ENCODE data around the gene STX11. TPM values are rescaled to one million over a fixed set of nuclear protein-coding genes. Genes with fewer than 3 reads are reported as not detected.

STX11 gene
- total and polyA plus RNA-seq, 2 of the 13 experiments (the other 11 are each of a cell fraction or from before 2014, with no cell fraction given), result 0.03 TPM; not detected in 1

DNA sequence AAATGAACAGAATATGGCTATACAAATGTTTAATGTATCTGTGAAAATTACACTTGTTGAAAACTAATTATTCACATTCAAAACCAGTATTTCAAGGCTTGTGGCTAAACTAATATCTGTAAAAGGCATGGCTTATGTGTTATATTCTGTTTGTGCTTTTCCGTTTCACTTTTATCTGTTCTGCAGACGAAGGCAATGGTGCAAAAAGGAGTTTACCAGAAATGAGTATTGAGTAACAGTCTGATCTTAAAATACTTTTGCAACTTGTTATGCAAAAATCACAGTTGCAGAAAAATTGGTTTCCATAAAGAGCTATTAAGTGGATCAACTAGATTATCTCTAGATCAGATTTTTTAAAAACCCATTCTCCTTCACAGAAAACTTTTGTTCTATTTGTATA is 9.4 kb upstream of the STX11 start:
- Histone ChIP-seq H3K4me2 (ENCODE audit: low read depth, low read length) (no peak overlapping the region), H3K9ac (ENCODE audit: insufficient read depth, low read depth, low read length) (no peak overlapping the region), H4K20me1 (ENCODE audit: insufficient read depth, low read length) (no peaks in the 10 kb centered on the region), H3K36me3 (replicated peaks in 1 of 2; ENCODE audit: control insufficient read depth in 1 of 2, insufficient read depth in 2 of 2, low read length in 2 of 2) (no peaks in the 10 kb centered on the region), H3K79me2 (ENCODE audit: insufficient read depth, low read length) (no peaks in the 10 kb centered on the region), H3K9me3 (ENCODE audit: low read length) (no peaks in the 10 kb centered on the region), H2AFZ (ENCODE audit: low read length) (no peak overlapping the region), H3K27ac (ENCODE audit: extremely low read length, insufficient read depth, low read length) (no peak overlapping the region), H3K4me1 (ENCODE audit: insufficient read depth, low read length) (0 out of 2 replicates have a peak, but pooled peaks cover 8% of the 10 kb centered on the region), H3K4me3 (replicated peaks in 1 of 3; ENCODE audit: insufficient read depth in 1 of 3, low read depth in 2 of 3, low read length in 3 of 3) (no peak overlapping the region), H3K27me3 (ENCODE audit: control insufficient read depth in 1 of 2, insufficient read depth in 2 of 2, low read length in 2 of 2) (0 out of 5 replicates have a peak, but pooled peaks cover 0 to 1% of the 10 kb centered on the region in 2 experiments)
- 24% methylated on average over 2 of the region's 2 CpGs for WGBS (ENCODE audit: low lambda C conversion rate)
- CTCF ChIA-PET (ENCODE audit: low intra/inter-chr PET ratio, low total read pairs), result no interaction called here
- ATAC-seq (no peak), FAIRE-seq (no peak), DNase-seq (ENCODE audit: low spot score) (no peak)
- intact Hi-C loops (cut with micrococcal nuclease; ENCODE audit: unreplicated experiment), result no loop called here
- TF ChIP-seq PHF20 (CRISPR knock-in tag; IDR thresholded peaks at IDR 0.05) (no peak), DNMT3B (CRISPR knock-in tag; conservative IDR thresholded peaks at IDR 0.05) (no peak), CEBPG (CRISPR knock-in tag; IDR thresholded peaks at IDR 0.05) (no peak), LCORL (IDR thresholded peaks at IDR 0.05) (no peak), LCORL (CRISPR knock-in tag; IDR thresholded peaks at IDR 0.05) (no peak), NR2F2 (IDR thresholded peaks at IDR 0.05; ENCODE audit: borderline replicate concordance, low read depth) (no peak), ZBTB20 (CRISPR knock-in tag; IDR thresholded peaks at IDR 0.05; ENCODE audit: borderline replicate concordance, low read depth) (no peak), TCF12 (IDR thresholded peaks at IDR 0.05) (no peak), TCF12 (CRISPR knock-in tag; IDR thresholded peaks at IDR 0.05) (no peak), ZNF674 (CRISPR knock-in tag; IDR thresholded peaks at IDR 0.05; ENCODE audit: low read depth) (no peak), ZIK1 (CRISPR knock-in tag; IDR thresholded peaks at IDR 0.05; ENCODE audit: borderline replicate concordance, low read depth) (no peak), ZNF180 (CRISPR knock-in tag; IDR thresholded peaks at IDR 0.05; ENCODE audit: borderline replicate concordance, low read depth) (no peak), SAFB2 (CRISPR knock-in tag; IDR thresholded peaks at IDR 0.05; ENCODE audit: borderline replicate concordance, low read depth) (no peak)
- TF ChIP-seq, protein P1, sequence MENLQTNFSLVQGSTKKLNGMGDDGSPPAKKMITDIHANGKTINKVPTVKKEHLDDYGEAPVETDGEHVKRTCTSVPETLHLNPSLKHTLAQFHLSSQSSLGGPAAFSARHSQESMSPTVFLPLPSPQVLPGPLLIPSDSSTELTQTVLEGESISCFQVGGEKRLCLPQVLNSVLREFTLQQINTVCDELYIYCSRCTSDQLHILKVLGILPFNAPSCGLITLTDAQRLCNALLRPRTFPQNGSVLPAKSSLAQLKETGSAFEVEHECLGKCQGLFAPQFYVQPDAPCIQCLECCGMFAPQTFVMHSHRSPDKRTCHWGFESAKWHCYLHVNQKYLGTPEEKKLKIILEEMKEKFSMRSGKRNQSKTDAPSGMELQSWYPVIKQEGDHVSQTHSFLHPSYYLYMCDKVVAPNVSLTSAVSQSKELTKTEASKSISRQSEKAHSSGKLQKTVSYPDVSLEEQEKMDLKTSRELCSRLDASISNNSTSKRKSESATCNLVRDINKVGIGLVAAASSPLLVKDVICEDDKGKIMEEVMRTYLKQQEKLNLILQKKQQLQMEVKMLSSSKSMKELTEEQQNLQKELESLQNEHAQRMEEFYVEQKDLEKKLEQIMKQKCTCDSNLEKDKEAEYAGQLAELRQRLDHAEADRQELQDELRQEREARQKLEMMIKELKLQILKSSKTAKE (CRISPR knock-in tag; IDR thresholded peaks at IDR 0.05; ENCODE audit: borderline replicate concordance), result no peak
- in situ Hi-C loops (cut with HindIII; ENCODE audit: extremely low pct_ligation_motif_present, low pct_unique_long_range_greater_than_20kb), result no loop called here
- POLR2A ChIA-PET, result no interaction called here
- no TSS peak for BruUV-seq (replicated peaks)

All from HepG2 (cell line).